Measurements from ENCODE around the gene C6orf47. TPM values are rescaled to one million over a fixed set of nuclear protein-coding genes. Genes with fewer than 3 reads are reported as not detected.

Gene C6orf47
- total and polyA plus RNA-seq, 2 donors (not counting 3 experiments of a cell fraction or from before 2014, with no cell fraction given) = 5.8 to 12.8 TPM

- BruUV-seq (replicated peaks) = no TSS peak
- no peak for DNase-seq (ENCODE audit: low read depth, low spot score)
- Histone ChIP-seq H4K20me1 (replicated peaks; ENCODE audit: control insufficient read depth, extremely low read depth, insufficient read depth, low read length) (no peaks in the 10 kb centered on the region), H3K27me3 (ENCODE audit: control insufficient read depth in 2 of 2, insufficient read depth in 2 of 2, low read length in 2 of 2) (no peaks in the 10 kb centered on the region), H3K9ac (replicated peaks; ENCODE audit: extremely low read depth, insufficient read depth, low read length) (no peak overlapping the region), H3K79me2 (ENCODE audit: control insufficient read depth, insufficient read depth, low read length) (no peaks in the 10 kb centered on the region), H3K27ac (ENCODE audit: insufficient read depth, low read depth, low read length) (no peak overlapping the region), H3K9me1 (replicated peaks; ENCODE audit: control insufficient read depth, extremely low read depth, insufficient read depth, low read length) (no peaks in the 10 kb centered on the region), H3K36me3 (ENCODE audit: control insufficient read depth in 2 of 2, extremely low read depth in 1 of 2, insufficient read depth in 2 of 2, low read length in 2 of 2) (peaks cover 0 to 45% of the 10 kb centered on the region in 2 experiments), H3K4me1 (ENCODE audit: control insufficient read depth, extremely low read depth, insufficient read depth, low read length) (peaks cover 10% of the 10 kb centered on the region), H3K4me2 (ENCODE audit: insufficient read depth, low read length) (no peak overlapping the region), H3K4me3 (replicated peaks in 1 of 3; ENCODE audit: insufficient read depth in 1 of 3, low read depth in 1 of 3, low read length in 3 of 3) (no peak overlapping the region), H2AFZ (ENCODE audit: low read depth, low read length) (no peak overlapping the region), H3K9me3 (replicated peaks; ENCODE audit: control insufficient read depth, insufficient read depth, low read length) (no peaks in the 10 kb centered on the region)
- dilution Hi-C loops (cut with MboI; ENCODE audit: extremely low pct_ligation_motif_present, low sequenced_read_pairs) = no loop called here
- intact Hi-C loops (cut with micrococcal nuclease) = no loop called here
- CTCF ChIA-PET = interaction anchor here (0.6 to 2.1 kb wide), 7 partner anchors 9 to 201 kb away, joined by 3 to 12 read pairs (median 6); partner anchors contain the start of genes BAG6 and LY6G5C
- no peak for FAIRE-seq
- POLR2A ChIA-PET = no interaction called here
- TF ChIP-seq CTCF (IDR thresholded peaks at IDR 0.05; ENCODE audit: extremely low read depth in 1 of 2, insufficient read depth in 1 of 2, low read depth in 1 of 2, low read length in 2 of 2) (peak; percentile 46 to 59), MYC (IDR thresholded peaks at IDR 0.05; ENCODE audit: low read depth, low read length) (no peak), POLR2A (IDR thresholded peaks at IDR 0.05; ENCODE audit: low read depth, low read length) (no peak), GATA2 (IDR thresholded peaks at IDR 0.05; ENCODE audit: insufficient read depth, insufficient read length, low read depth, low read length) (no peak), EZH2 (IDR thresholded peaks at IDR 0.05; ENCODE audit: borderline replicate concordance, low read depth, low read length, severe bottlenecking) (no peak), FOS (IDR thresholded peaks at IDR 0.05; ENCODE audit: borderline replicate concordance, insufficient read depth, low read length) (no peak), MAX (IDR thresholded peaks at IDR 0.05; ENCODE audit: insufficient read depth, insufficient read length) (no peak), JUN (IDR thresholded peaks at IDR 0.05; ENCODE audit: borderline replicate concordance, insufficient read depth, insufficient read length, low read depth) (no peak)
Observed at GRCh38 chr6:31689249-31690110, 28.9 kb upstream of the C6orf47 start.

Data from endothelial cell of umbilical vein (primary cell).